HG03571 (cell line): ENCODE data around the gene SF3A1.
"Not testable (repeated sequence)": the region's sequence is repeated elsewhere in the genome, so short reads cannot be mapped to it uniquely, and the experiment has no call there.

Experiments
- ATAC-seq: cut with Tn5 transposase; IDR thresholded peaks from one replicate; pipeline ENCODE4 v1.9.1; 2021; ENCODE audit not compliant: unreplicated experiment

The SF3A1 gene, protein sequence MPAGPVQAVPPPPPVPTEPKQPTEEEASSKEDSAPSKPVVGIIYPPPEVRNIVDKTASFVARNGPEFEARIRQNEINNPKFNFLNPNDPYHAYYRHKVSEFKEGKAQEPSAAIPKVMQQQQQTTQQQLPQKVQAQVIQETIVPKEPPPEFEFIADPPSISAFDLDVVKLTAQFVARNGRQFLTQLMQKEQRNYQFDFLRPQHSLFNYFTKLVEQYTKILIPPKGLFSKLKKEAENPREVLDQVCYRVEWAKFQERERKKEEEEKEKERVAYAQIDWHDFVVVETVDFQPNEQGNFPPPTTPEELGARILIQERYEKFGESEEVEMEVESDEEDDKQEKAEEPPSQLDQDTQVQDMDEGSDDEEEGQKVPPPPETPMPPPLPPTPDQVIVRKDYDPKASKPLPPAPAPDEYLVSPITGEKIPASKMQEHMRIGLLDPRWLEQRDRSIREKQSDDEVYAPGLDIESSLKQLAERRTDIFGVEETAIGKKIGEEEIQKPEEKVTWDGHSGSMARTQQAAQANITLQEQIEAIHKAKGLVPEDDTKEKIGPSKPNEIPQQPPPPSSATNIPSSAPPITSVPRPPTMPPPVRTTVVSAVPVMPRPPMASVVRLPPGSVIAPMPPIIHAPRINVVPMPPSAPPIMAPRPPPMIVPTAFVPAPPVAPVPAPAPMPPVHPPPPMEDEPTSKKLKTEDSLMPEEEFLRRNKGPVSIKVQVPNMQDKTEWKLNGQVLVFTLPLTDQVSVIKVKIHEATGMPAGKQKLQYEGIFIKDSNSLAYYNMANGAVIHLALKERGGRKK

DNA sequence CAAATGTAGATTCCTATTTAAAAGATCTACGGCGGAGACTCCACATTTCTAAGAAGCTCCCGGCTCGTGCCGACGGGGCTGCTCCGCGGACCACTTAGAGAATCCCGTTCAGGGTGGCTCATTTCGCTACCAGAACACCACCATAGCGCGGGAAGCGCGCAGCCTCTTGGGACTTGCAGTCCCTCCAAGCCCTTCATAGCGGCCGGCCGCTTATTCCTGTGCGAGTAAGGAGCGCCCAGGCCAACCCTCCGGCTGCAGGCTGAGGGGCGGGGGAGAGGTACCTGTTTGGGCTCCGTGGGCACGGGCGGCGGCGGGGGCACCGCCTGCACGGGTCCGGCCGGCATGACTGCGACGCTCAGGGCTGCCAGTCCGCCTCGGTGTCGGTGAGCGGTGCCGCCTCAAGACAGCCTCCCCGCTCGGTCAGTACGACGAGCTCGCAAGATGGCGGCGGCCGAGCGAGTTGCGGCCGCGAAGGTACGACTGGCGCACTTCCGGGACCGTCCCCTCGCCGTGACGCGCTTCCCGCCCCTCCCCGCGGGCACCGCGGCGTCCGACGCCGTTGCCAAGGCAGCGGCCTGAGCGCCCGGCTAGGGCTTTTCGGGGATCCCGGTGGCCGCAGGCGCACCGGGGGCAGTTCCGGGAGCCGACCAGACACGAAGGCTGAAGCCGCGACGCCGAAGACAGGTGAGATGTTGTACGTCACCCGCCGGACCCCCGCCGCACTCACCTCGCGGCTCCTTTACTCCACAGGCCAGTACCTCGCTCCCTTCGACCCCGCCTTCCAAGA, at the start of gene SF3A1, which contains the start of gene CCDC157:
Gene SF3A1 (minus strand): TSS at position 446 of the 787 bp plus-strand sequence. CDS start 102 bp downstream, at position 344.
Gene CCDC157 (plus strand): TSS at position 559 of the 787 bp plus-strand sequence. CDS start 8,994 bp downstream, outside the sequence.
- ATAC-seq: peak; percentile 80

- no peak for ATAC-seq
Measured at GRCh38 chr22:30406400-30406799, 49.7 kb upstream of the SF3A1 start.

- no peak for ATAC-seq
Measured at GRCh38 chr22:30405731-30406130, 49.0 kb upstream of the SF3A1 start.

DNA sequence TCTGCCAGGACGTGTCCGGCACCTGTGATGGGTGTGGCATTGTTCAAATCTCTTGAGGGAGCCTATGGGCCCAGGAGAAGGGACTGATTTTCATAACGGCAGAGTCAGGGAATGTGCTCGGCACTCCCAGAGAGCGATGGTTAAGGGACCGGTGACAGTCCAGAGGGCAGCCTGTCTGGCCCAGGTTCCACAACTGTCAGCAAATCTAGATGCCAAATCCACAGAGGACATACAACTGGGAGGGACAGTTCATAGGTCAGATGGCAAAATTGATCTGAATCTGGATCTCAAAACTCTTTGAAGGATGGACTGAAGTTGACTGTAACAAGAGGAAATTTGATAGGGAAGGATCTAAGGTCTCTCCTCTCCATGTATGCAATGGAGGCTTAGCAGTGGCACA, 47.6 kb upstream of the SF3A1 start:
- no peak for ATAC-seq

GRCh38 chr22:30402766-30403104, 46.0 kb upstream of the SF3A1 start:
- ATAC-seq: not testable (repeated sequence)

- no peak for ATAC-seq
Measured at GRCh38 chr22:30402028-30402765, 45.5 kb upstream of the SF3A1 start.

GRCh38 chr22:30401024-30401423, 44.3 kb upstream of the SF3A1 start:
- not testable (repeated sequence) for ATAC-seq

DNA sequence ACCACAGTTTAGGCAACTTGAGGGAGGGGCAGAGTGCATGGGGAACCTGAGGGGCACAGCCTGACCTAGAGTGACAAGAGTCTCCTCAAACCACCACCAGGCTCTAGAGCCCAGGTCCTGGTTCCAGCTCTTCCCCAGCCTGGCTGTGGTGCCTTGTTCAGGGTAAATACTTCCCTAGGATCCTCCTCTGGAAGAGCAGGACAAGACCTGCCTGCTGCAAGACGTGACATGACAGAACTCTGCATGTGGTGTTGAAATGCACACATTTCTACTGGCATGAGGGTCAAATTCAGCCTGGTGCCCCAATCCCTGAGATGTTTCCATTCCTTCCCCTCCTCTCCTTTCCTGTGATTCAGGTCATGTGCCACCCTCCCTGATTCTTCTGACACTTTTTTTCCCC, 43.5 kb upstream of the SF3A1 start:
- no peak for ATAC-seq

GRCh38 chr22:30399718-30400117, 43.0 kb upstream of the SF3A1 start:
- ATAC-seq: no peak

GRCh38 chr22:30398685-30399680, 42.3 kb upstream of the SF3A1 start:
- ATAC-seq: no peak

DNA sequence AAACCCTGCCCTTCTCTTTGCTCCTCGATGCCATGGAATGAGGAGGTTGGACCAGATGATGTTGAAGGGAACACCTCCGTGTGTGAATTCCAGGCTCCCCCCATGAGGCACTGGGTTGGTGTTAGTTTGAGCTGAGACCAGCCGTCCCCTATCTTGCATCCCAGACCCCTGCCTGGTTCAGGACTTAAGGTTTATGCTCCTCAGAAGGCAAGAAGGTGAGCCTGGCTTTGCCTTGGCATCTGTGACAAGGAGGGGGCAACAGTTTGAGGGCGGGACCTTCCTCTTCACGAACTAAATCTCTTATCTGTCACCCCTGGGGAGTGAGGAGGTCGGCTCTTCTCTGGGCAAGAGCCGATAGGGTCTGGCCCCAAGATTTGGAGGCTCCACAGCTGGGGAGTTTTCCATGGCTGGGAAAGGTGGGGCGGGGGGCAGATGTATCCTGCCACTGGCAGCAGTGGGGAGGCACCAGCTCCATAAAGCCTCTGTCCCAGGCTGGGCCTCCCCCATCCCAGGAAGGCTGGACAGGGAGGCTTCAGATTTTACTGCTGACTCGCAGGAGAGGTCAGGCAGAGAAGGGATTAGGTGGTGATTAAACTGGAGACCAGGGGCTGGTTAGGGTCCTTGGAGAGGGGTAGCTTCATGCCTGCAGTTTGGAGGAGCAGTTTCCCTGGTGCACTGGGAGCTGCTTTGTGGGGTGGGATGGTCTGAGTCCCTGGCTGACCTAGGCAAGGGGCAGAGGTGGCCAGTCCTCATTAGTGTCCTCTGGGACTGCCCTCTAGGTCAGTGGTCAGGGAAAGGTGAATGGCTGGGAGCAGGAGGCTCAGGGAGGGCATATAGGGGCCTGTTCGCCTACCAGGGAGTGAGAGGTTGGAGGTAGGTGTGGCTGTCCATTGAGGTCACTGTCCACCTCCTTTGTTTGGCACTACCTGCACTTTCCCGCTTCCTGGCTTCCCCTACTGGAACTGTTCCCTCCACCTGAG, 41.3 kb upstream of the SF3A1 start:
- ATAC-seq: no peak

DNA sequence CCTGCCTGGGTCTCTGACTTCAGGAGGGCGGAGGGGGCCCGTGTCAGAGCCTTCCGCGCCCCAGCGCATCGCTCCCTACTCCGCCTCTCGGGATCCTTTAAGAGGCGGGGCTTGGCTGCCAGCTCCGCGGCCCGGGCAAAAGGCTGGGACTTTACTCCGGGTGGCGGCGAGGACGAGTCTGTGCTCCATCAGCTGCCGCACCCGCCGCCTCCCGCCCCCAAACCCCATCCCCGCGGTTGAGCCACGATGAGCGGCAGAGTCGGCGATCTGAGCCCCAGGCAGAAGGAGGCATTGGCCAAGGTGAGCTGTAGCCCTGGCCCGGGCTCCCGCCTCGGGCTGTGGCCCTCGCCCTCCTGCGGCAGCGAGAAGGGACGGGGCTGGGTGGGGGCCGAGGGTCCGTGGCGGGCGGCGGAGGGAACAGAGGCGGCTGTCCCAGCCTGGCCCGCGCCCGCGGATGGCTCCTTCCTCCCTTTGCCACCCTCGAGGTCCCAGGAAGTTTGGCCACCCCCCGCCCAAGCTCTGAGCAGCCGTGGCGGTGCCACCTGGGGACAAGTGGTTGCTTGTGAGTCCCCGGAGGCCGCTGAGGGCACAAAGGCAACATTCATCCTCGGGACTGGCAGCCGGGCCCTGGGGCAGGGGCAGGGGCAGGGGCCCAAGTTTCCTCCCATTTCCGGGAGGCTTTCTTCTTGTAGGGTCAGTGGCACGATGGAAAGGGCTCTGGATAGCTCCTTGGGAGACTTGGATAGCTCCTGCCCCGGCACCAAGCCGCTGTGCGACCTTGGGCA, 40.4 kb upstream of the SF3A1 start, which contains the start of gene SEC14L2:
Gene SEC14L2 (plus strand): TSS at position 148 of the 785 bp plus-strand sequence. CDS start 99 bp downstream, at position 247.
- no peak for ATAC-seq

DNA sequence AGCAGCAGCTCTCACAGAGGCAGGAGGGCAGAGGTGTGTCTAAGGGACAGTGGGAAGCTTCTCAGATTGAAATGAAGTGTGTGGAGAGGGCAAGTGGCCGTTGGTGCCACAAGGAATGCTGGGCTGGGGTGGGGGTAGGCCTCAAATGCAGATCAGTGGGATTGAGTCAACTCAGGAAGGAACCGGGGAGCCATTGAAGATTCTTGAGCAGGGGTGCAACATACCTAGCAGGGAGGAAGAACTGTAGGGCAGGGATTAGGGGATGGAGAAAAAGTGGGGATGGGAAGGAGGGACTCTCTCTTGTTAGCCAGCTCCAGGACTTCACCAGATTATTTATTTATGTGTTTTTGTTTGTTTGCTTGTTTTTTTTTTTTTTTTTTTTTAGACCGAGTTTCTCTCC, 37.2 kb upstream of the SF3A1 start:
- no peak for ATAC-seq

DNA sequence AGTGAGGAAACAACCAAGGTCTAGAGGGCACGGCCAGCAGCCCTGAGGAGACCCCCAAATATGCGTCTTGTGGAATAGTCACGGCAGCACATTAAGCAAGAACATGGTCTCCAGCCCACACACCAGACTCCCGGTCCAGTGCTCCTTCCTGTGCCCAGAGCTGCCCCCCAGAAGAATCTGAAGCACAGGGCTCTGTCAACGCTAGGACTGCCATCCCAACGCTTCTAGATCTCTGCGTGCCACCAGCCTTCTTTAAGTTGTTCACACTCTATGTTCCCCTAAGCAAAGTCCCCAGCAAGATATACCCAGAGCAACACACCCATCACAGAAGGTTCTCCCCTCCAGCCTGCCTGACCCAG, 36.6 kb upstream of the SF3A1 start:
- no peak for ATAC-seq

GRCh38 chr22:30392661-30393321, 36.1 kb upstream of the SF3A1 start:
- ATAC-seq: no peak

GRCh38 chr22:30390974-30391691, 34.4 kb upstream of the SF3A1 start:
- ATAC-seq: no peak
